ENCODE data around the gene MYBBP1A. TPM values are rescaled to one million over a fixed set of nuclear protein-coding genes. Genes with fewer than 3 reads are reported as not detected.

The MYBBP1A gene
- total and polyA plus RNA-seq, 2 donors (not counting 1 experiment from before 2014, with no cell fraction given): 72.4 to 74.4 TPM

GRCh38 chr17:4534515-4534914, 20.7 kb downstream of the MYBBP1A start:
- peaks cover 0 to 6% of the 10 kb centered on the region in 2 experiments for H3K36me3 ChIP-seq (replicated peaks in 1 of 2; ENCODE audit: control extremely low read depth in 1 of 2, control insufficient read depth in 1 of 2, extremely low read depth in 1 of 2, insufficient read depth in 2 of 2, low read length in 1 of 2)
- ATAC-seq (ENCODE audit: low read depth): no peak
- no peak overlapping the region for H3K27ac ChIP-seq (ENCODE audit: low read length in 2 of 2)
- H4K20me1 ChIP-seq (ENCODE audit: control insufficient read depth, insufficient read depth, low read length, poor library complexity, severe bottlenecking): no peaks in the 10 kb centered on the region
- WGBS (ENCODE audit: insufficient coverage): 93% methylated on average over 16 of the region's 17 CpGs
- Mint-ChIP-seq H3K4me3 (no peak overlapping the region), H3K4me1 (peaks cover 2% of the 10 kb centered on the region), H3K27ac (no peak overlapping the region), H3K27me3 (peaks cover 13% of the 10 kb centered on the region), H3K9me3 (ENCODE audit: insufficient read depth) (no peaks in the 10 kb centered on the region)
- peaks cover 0 to 3% of the 10 kb centered on the region in 2 donors for H3K4me1 ChIP-seq (ENCODE audit: control insufficient read depth in 2 of 2, insufficient read depth in 2 of 2, low read length in 2 of 2)
- ChIA-PET POLR2A (no interaction called here), CTCF (no interaction called here)
- TF ChIP-seq CTCF (IDR thresholded peaks at IDR 0.05): no peak
- no peak for TF ChIP-seq EZH2 (IDR thresholded peaks at IDR 0.05; ENCODE audit: borderline replicate concordance, insufficient read depth, low read depth, low read length, poor library complexity, severe bottlenecking)
- peaks cover 0 to 2% (median 0%) of the 10 kb centered on the region in 4 experiments for H3K27me3 ChIP-seq (replicated peaks in 1 of 4; ENCODE audit: control extremely low read depth in 1 of 4, control insufficient read depth in 3 of 4, insufficient read depth in 4 of 4, low read length in 3 of 4)
- DNase-seq: no peak
- H3K4me3 ChIP-seq (ENCODE audit: control extremely low read depth in 1 of 5, extremely low read depth in 1 of 5, insufficient read depth in 1 of 5, low read depth in 2 of 5, low read length in 4 of 5): no peak overlapping the region
- H3K79me2 ChIP-seq (ENCODE audit: control insufficient read depth, insufficient read depth, low read length): no peaks in the 10 kb centered on the region
- no peak overlapping the region for H3K9ac ChIP-seq (ENCODE audit: low read length)
- intact Hi-C loops (cut with micrococcal nuclease): no loop called here
- no peaks in the 10 kb centered on the region for H3K9me3 ChIP-seq (ENCODE audit: control extremely low read depth in 1 of 3, control insufficient read depth in 2 of 3, insufficient read depth in 1 of 3, low read length in 2 of 3)
- no peak overlapping the region for H3K4me2 ChIP-seq (replicated peaks; ENCODE audit: low read depth, low read length, poor library complexity, severe bottlenecking)
- H2AFZ ChIP-seq (ENCODE audit: insufficient read depth, low read depth, low read length, poor library complexity, severe bottlenecking): no peak overlapping the region

DNA sequence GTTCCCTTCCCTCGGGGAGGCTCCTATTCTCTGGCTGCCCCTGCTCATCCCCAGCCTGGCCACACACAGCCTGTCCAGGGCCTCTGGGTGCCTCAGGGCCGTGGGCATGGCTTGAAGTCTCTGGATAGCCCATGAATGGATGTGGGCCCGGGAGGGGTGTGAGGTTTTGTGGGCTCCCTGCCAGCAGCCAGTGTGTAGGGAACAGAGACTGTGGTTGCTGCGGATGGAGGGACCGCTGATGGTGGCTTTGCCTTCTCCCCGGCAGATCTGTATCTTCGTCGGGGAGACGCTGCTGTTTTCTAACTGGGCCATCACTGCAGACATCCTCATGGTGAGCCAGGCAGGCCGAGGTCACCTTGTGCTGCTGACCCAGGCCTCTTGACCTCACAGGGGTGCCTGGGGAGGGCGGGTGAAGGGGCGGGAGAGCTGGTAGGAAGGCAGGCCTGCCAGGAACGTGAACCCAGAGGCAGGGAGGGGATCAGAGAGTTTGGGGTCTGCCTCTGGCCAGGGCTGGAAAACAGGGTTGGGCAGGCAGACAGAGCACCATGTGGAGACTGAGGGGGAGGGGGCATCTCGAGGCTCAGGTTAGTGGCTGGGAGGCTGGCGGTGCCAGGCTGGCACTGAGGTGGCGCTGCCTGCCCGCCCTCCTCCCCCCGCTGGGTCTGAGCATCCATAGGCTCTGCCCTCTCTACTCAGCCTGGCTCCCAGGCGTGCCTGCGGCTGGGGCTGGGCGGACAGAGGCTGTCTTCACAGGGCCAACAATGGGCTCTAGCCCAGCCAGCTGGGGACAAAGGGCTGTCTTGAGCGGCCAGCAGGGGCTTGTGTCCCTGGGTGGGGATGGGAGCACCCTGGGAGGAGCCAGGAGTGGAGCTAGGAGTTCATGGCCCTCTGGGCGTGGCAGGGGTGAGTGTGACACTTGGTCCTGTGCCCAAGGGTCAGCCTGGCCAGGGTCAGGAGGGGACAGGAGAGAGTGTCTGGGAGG, 21.4 kb downstream of the MYBBP1A start:
- TF ChIP-seq CTCF (IDR thresholded peaks at IDR 0.05) (no peak), EZH2 (IDR thresholded peaks at IDR 0.05; ENCODE audit: borderline replicate concordance, insufficient read depth, low read depth, low read length, poor library complexity, severe bottlenecking) (no peak)
- H3K27ac ChIP-seq (ENCODE audit: low read length in 2 of 2): no peak overlapping the region
- peaks cover 0 to 2% (median 0%) of the 10 kb centered on the region in 4 experiments for H3K27me3 ChIP-seq (replicated peaks in 1 of 4; ENCODE audit: control extremely low read depth in 1 of 4, control insufficient read depth in 3 of 4, insufficient read depth in 4 of 4, low read length in 3 of 4)
- no peak for ATAC-seq (ENCODE audit: low read depth)
- intact Hi-C loops (cut with micrococcal nuclease): no loop called here
- H3K79me2 ChIP-seq (ENCODE audit: control insufficient read depth, insufficient read depth, low read length): no peaks in the 10 kb centered on the region
- H3K27ac Mint-ChIP-seq: no peak overlapping the region
- 64% methylated on average over 23 of the region's 23 CpGs for whole genome bisulfite sequencing (ENCODE audit: insufficient coverage)
- H3K9ac ChIP-seq (ENCODE audit: low read length): no peak overlapping the region
- no peaks in the 10 kb centered on the region for H3K9me3 ChIP-seq (ENCODE audit: control extremely low read depth in 1 of 3, control insufficient read depth in 2 of 3, insufficient read depth in 1 of 3, low read length in 2 of 3)
- ChIA-PET POLR2A (no interaction called here), CTCF (no interaction called here)
- peaks cover 2% of the 10 kb centered on the region for H3K4me1 Mint-ChIP-seq
- H2AFZ ChIP-seq (ENCODE audit: insufficient read depth, low read depth, low read length, poor library complexity, severe bottlenecking): no peak overlapping the region
- H3K36me3 ChIP-seq (replicated peaks in 1 of 2; ENCODE audit: control extremely low read depth in 1 of 2, control insufficient read depth in 1 of 2, extremely low read depth in 1 of 2, insufficient read depth in 2 of 2, low read length in 1 of 2): peaks cover 0 to 4% of the 10 kb centered on the region in 2 experiments
- no peak overlapping the region for H3K4me3 ChIP-seq (ENCODE audit: control extremely low read depth in 1 of 5, extremely low read depth in 1 of 5, insufficient read depth in 1 of 5, low read depth in 2 of 5, low read length in 4 of 5)
- peaks cover 0 to 3% of the 10 kb centered on the region in 2 donors for H3K4me1 ChIP-seq (ENCODE audit: control insufficient read depth in 2 of 2, insufficient read depth in 2 of 2, low read length in 2 of 2)
- H3K9me3 Mint-ChIP-seq (ENCODE audit: insufficient read depth): no peaks in the 10 kb centered on the region
- no peak overlapping the region for H3K4me2 ChIP-seq (replicated peaks; ENCODE audit: low read depth, low read length, poor library complexity, severe bottlenecking)
- no peak for DNase-seq
- H4K20me1 ChIP-seq (ENCODE audit: control insufficient read depth, insufficient read depth, low read length, poor library complexity, severe bottlenecking): no peaks in the 10 kb centered on the region
- peaks cover 15% of the 10 kb centered on the region for H3K27me3 Mint-ChIP-seq
- H3K4me3 Mint-ChIP-seq: no peak overlapping the region

Measured in B cell (primary cell).